ENCODE data around the gene LCE2D.

GRCh38 chr1:152681616-152682015 is 18.4 kb downstream of the LCE2D start:
- TF ChIP-seq, protein P1, sequence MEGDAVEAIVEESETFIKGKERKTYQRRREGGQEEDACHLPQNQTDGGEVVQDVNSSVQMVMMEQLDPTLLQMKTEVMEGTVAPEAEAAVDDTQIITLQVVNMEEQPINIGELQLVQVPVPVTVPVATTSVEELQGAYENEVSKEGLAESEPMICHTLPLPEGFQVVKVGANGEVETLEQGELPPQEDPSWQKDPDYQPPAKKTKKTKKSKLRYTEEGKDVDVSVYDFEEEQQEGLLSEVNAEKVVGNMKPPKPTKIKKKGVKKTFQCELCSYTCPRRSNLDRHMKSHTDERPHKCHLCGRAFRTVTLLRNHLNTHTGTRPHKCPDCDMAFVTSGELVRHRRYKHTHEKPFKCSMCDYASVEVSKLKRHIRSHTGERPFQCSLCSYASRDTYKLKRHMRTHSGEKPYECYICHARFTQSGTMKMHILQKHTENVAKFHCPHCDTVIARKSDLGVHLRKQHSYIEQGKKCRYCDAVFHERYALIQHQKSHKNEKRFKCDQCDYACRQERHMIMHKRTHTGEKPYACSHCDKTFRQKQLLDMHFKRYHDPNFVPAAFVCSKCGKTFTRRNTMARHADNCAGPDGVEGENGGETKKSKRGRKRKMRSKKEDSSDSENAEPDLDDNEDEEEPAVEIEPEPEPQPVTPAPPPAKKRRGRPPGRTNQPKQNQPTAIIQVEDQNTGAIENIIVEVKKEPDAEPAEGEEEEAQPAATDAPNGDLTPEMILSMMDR (IDR thresholded peaks at IDR 0.05), result no peak
- TF ChIP-seq EP300 (IDR thresholded peaks at IDR 0.05; ENCODE audit: low read depth), result no peak
- TF ChIP-seq POLR2AphosphoS5 (IDR thresholded peaks at IDR 0.05), result no peak

All from transverse colon (tissue), 4 donors.